Ishikawa (cell line): ENCODE data around the gene ALDH16A1.

Source experiments
- CEBPB ChIP-seq: IDR thresholded peaks from 2 replicates; pipeline ENCODE4 v1.6.1; 2012
- CREB1 ChIP-seq: IDR thresholded peaks from 2 replicates; pipeline ENCODE4 v1.6.1; 2012; ENCODE audit warnings: low read depth
- EGR1 ChIP-seq: IDR thresholded peaks from 2 replicates; pipeline ENCODE4 v1.6.1; 2012
- EP300 ChIP-seq: IDR thresholded peaks from 2 replicates; pipeline ENCODE4 v1.6.1; 2012; ENCODE audit warnings: borderline replicate concordance
- FOXM1 ChIP-seq: IDR thresholded peaks from 2 replicates; pipeline ENCODE4 v1.6.1; 2012; ENCODE audit warnings: low read depth, borderline replicate concordance
- NFIC ChIP-seq: IDR thresholded peaks from 2 replicates; pipeline ENCODE4 v1.6.1; 2012
- RAD21 ChIP-seq: IDR thresholded peaks from 2 replicates; pipeline ENCODE4 v1.6.1; 2012; ENCODE audit warnings: low read depth
- TAF1 ChIP-seq: IDR thresholded peaks from 2 replicates; pipeline ENCODE4 v1.6.1; 2012; ENCODE audit warnings: low read depth, mild to moderate bottlenecking
- TCF12 ChIP-seq: IDR thresholded peaks from 2 replicates; pipeline ENCODE4 v1.6.1; 2012; ENCODE audit warnings: low read depth
- TEAD4 ChIP-seq: IDR thresholded peaks from 2 replicates; pipeline ENCODE4 v1.6.1; 2012
- YY1 ChIP-seq: IDR thresholded peaks from 2 replicates; pipeline ENCODE4 v1.6.1; 2012; ENCODE audit warnings: low read depth
- ZBTB7A ChIP-seq: IDR thresholded peaks from 2 replicates; pipeline ENCODE4 v1.6.1; 2012; ENCODE audit warnings: low read depth
- TF ChIP-seq, protein P1 (sequence below): IDR thresholded peaks from 2 replicates; pipeline ENCODE4 v1.6.1; 2012
- TF ChIP-seq, protein P2 (sequence below): IDR thresholded peaks from 2 replicates; pipeline ENCODE4 v1.6.1; 2012
- TF ChIP-seq, protein P3 (sequence below): IDR thresholded peaks from 2 replicates; pipeline ENCODE4 v1.6.1; 2012; ENCODE audit warnings: low read depth, mild to moderate bottlenecking

The ALDH16A1 gene

DNA sequence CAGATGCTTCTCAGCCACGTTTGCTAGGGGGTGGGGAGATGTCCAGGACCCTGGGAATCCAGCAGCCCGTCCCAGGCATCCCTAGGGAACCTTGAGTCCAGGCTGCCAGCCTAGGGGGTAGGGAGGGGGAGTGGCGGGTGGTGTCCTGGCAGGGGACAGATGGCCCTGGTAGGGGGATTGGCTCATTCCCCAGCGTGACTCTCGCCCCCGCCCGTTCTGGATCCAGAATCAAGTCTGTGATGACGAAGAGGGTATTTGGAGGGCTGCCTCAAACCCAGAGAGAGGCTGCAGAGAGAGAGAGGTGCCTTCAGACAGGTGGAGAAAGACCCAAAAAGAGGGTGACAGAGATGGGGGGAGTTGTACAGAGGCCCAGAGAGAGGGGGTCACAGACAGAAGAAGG lies 15.8 kb upstream of the ALDH16A1 start:
- TF ChIP-seq CEBPB (no peak), FOXM1 (no peak), EP300 (no peak), YY1 (no peak), ZBTB7A (no peak), NFIC (no peak), TCF12 (no peak), CREB1 (no peak), TEAD4 (no peak), EGR1 (no peak)
- TF ChIP-seq, protein P1, sequence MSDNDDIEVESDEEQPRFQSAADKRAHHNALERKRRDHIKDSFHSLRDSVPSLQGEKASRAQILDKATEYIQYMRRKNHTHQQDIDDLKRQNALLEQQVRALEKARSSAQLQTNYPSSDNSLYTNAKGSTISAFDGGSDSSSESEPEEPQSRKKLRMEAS = no peak
- TF ChIP-seq, protein P2, sequence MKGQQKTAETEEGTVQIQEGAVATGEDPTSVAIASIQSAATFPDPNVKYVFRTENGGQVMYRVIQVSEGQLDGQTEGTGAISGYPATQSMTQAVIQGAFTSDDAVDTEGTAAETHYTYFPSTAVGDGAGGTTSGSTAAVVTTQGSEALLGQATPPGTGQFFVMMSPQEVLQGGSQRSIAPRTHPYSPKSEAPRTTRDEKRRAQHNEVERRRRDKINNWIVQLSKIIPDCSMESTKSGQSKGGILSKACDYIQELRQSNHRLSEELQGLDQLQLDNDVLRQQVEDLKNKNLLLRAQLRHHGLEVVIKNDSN = no peak
- TF ChIP-seq, protein P3, sequence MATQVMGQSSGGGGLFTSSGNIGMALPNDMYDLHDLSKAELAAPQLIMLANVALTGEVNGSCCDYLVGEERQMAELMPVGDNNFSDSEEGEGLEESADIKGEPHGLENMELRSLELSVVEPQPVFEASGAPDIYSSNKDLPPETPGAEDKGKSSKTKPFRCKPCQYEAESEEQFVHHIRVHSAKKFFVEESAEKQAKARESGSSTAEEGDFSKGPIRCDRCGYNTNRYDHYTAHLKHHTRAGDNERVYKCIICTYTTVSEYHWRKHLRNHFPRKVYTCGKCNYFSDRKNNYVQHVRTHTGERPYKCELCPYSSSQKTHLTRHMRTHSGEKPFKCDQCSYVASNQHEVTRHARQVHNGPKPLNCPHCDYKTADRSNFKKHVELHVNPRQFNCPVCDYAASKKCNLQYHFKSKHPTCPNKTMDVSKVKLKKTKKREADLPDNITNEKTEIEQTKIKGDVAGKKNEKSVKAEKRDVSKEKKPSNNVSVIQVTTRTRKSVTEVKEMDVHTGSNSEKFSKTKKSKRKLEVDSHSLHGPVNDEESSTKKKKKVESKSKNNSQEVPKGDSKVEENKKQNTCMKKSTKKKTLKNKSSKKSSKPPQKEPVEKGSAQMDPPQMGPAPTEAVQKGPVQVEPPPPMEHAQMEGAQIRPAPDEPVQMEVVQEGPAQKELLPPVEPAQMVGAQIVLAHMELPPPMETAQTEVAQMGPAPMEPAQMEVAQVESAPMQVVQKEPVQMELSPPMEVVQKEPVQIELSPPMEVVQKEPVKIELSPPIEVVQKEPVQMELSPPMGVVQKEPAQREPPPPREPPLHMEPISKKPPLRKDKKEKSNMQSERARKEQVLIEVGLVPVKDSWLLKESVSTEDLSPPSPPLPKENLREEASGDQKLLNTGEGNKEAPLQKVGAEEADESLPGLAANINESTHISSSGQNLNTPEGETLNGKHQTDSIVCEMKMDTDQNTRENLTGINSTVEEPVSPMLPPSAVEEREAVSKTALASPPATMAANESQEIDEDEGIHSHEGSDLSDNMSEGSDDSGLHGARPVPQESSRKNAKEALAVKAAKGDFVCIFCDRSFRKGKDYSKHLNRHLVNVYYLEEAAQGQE = no peak

DNA sequence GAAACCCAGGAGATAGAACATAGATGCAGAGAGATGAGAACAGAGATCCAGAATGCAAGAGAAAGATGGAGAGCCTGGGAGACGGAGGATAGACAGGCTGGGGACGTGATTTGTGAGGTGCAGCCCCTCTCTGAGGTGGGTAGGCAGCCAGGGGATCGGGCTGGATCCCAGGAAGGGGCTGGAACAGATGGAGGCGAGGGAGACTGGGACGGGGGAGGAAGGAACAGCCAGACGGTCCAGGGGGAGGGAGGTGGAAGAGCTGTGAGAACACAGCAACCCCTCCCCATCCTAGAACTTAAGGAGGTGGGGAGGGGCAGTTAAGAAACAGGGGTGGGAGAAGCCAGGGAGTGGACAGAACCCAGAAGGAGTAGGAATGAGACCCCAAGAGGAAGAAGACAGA lies 14.8 kb upstream of the ALDH16A1 start:
- no peak for TF ChIP-seq EP300
- TF ChIP-seq, protein P2 = no peak
- TF ChIP-seq, protein P1 = no peak
- TF ChIP-seq EGR1 = no peak
- TF ChIP-seq FOXM1 = no peak
- no peak for TF ChIP-seq CREB1
- TF ChIP-seq CEBPB = no peak
- TF ChIP-seq, protein P3 = no peak
- TF ChIP-seq TAF1 = no peak
- no peak for TF ChIP-seq NFIC
- no peak for TF ChIP-seq RAD21
- TF ChIP-seq YY1 = no peak

DNA sequence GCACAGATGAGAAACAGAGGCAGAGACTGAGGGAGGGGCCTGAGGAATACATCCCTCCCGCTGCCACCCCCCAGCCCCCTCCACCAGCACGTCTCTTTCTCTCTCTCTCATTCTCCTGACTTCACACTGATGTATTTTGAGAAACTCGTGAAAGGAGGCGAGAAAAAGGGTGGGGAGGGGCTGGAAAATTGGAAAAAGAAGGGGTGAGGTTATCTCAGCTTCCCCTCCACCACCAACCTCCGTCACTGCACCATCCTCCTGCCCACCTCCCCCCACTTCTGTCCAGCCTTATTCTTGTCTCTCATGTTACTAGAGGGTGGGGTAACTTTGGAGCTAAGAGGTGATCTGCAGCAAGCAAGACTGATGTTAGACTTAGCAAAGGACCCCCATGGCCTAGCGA lies 13.2 kb upstream of the ALDH16A1 start:
- TF ChIP-seq CREB1 = no peak
- no peak for TF ChIP-seq CEBPB
- TF ChIP-seq, protein P3 = no peak
- TF ChIP-seq FOXM1 = no peak
- no peak for TF ChIP-seq EP300
- TF ChIP-seq TAF1 = no peak
- no peak for TF ChIP-seq YY1
- TF ChIP-seq NFIC = no peak

DNA sequence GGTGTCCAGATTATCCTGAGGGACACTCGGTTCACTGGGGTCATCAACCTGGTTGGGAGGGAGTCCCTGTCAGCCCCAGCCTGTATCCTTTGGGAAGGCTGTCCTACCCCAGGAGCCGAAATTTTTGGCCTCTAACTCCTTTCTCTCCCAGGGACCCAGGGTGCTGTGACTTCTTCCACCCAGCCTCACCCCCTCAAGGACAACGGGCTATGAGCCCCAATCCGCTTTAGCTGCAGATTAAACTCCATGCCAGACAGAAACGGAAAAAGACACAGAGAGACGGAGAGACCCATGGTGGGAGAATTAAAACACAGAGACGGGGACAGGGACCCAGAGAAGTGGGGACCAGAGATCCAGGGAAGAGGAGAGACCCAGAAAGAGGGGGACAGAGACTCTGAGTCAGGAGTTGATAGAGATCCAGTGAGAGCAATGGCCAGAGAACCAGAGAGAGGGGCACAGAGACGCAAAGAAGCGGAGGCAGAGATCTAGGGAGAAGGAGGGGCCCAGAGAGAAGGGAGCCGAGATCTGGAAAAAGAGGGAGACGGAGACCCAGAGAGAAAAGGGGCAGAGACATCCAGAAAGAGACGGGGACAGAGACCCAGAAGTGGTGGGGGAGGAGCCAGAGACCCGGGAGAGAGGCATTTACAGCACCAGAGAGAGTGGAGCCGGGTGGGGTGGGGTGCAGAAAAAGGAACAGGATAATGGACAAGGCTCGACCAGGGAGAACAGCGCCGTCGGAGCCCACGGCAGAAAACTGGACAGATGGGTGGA lies 12.4 kb upstream of the ALDH16A1 start:
- no peak for TF ChIP-seq RAD21
- no peak for TF ChIP-seq CEBPB
- TF ChIP-seq, protein P2 = no peak
- no peak for TF ChIP-seq CREB1
- TF ChIP-seq, protein P1 = no peak
- TF ChIP-seq, protein P3 = no peak
